HG02610 (cell line): ENCODE data around the gene SLC34A1.

Experiments used
- ATAC-seq: cut with Tn5 transposase; IDR thresholded peaks from one replicate; pipeline ENCODE4 v1.9.1; 2021; ENCODE audit warnings: mild to moderate bottlenecking, moderate library complexity; ENCODE audit not compliant: unreplicated experiment

The SLC34A1 gene

GRCh38 chr5:177385720-177386119, 1.5 kb downstream of the SLC34A1 start:
- no peak for ATAC-seq

DNA sequence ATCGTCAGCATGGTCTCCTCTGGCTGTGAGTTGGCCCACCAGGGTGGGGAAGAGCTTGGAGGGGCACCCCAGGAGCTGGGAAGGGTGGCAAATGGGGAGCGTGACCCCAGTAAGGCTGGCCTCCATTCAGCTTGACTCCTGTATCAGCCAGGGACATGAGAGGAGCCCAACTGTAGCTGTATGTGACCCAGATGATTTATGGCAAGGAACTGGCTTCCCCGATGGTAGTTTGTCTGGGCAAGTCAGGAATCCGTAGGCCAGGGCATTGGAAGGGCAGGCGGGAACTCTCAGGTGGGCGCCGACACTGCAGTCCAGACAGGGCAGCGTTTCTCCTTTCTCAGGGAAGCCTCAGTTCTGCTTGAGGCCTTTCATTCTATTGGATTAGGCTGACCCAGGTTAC, 2.3 kb downstream of the SLC34A1 start:
- ATAC-seq, result no peak

GRCh38 chr5:177387405-177387804, 3.2 kb downstream of the SLC34A1 start:
- no peak for ATAC-seq

DNA sequence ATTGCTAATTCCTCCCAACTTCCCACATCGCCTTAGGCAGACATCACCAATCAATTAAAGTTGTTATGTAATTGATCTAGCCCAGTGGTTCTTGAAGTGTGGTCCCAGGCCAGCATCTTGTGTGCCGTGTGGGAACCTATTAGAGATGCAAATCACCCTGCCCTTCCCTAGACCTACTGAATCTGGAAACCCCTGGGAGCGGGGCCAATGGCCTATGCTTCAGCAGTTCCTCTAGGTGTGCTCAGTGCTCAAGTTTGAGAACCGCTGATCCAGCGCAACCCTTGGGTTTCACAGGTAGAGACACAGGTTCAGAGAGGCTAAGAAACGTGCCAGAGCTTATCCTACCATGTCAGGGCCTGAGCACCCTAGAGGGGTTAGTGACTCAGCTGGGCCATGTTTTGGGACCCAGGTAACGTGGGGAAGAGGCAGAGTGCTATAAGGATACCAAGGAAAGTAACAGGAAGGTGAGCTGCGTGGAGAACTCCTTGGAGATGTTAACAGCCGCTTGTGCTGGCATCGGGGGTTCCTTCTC, 4.4 kb downstream of the SLC34A1 start:
- no peak for ATAC-seq

GRCh38 chr5:177389241-177390169, 5.3 kb downstream of the SLC34A1 start:
- ATAC-seq, result no peak

DNA sequence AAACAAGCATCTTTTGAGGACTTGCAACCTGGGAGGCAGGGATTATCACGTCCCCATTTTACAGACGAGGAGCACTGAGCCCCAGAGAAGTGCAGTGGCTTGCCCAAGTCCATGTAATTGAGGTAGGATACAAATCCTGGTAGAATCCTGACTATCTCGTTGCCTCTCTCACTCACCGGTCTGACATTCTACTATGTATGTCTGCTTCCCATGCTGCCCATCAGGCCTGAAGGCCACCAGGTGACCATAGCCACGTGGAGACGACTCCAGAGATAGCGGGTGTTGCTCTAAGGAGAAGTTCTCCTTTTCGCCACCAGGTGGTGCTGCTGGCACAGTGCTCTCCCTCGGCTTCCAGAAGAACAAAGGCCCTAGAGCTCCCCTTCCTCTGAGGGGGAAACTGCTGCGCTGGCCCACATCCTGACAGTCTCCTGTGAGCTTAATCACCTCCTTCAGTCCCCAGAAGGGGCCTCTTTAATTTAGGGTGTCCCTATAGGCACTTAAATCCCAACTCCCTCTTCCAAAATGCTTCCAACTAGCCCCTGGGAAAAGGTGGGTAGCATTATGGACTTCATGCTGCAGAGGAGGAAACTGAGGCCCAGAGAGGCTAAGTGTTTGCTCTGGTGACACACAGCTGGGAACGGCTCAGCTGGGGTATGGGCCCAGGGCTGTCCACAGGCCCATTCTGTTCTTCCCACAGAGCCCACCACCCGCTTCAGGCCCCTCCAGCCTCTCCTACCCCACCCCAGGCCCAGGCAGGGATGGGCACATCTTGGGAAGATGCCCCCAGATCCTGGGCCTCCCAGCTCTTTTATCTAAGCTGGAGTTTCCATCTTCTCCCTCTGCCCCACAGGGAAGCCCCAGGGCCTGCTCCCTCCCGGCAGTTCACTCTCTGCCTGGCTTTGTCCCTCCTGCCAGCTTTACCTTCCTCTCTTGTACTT, 6.4 kb downstream of the SLC34A1 start:
- ATAC-seq, result peak; percentile 42

DNA sequence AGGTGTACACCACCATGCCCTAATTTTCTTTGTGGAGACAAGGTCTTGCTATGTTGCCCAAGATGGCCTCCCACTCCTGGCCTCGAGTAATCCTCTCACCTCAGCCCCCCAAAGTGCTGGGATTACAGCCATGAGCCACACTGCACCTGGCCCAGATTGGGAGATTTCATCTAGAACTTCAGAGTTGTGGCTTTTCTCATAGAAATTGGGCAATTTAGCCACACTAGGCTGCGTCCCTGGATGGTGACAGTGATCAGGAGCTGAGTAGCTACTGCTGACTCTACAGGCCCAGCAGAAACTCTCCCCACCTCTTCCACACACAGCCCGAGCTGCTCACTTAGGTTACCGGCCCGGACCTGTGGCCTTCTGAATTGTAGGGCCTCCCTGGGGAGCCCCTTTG, 8.5 kb downstream of the SLC34A1 start:
- no peak for ATAC-seq

GRCh38 chr5:177393206-177393765, 9.1 kb downstream of the SLC34A1 start:
- ATAC-seq, result no peak

DNA sequence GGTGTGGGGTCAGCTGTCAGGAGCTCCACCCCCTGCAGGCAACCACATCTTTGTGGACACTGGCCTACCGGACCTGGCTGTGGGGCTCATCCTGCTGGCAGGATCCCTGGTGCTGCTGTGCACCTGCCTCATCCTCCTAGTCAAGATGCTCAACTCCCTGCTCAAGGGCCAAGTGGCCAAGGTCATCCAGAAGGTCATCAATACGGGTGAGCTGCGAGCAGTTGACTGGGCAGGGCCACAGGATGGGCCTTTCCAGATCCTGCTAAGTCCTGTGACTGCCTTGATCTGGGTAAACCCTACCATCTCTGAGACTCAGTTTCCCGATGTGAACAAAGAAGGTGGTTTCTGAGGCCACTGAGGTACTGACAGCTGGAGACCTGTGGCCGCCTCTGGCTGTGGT, 9.8 kb downstream of the SLC34A1 start:
- no peak for ATAC-seq

DNA sequence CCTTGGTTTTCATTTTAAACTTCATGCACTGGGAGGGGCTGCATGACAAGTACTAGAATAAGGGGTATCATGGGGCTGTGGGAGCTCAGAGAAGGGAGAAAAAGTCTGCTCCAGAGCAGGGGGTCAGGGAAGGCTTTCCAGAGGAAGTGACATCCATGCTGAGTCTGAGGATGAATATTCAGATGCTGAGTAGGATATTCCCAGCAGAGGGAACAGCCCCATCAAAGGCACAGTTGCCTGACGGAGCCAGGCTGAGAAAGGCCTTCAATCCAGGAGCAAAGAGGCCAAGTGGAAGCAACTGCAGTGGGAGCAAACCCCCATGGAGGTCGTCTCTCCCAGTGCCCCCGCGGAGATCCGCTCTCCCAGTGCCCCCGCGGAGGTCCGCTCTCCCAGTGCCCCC, 11.8 kb downstream of the SLC34A1 start:
- no peak for ATAC-seq

DNA sequence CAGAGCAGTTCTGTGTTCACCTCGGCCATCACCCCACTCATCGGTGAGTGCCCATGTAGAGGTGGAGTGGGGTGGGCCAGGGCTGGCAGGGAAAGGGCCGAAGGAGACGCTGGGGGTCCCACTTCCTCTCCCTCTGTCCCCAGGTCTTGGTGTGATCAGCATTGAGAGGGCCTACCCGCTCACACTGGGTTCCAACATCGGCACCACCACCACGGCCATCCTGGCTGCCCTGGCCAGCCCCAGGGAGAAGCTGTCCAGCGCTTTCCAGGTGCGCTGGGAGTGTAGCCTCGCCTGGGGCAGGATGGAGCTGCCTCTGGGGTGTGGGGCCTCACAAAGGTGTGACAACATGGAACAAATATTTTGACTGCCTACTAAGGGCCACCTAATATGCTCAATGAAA, 12.6 kb downstream of the SLC34A1 start:
- ATAC-seq, result no peak

DNA sequence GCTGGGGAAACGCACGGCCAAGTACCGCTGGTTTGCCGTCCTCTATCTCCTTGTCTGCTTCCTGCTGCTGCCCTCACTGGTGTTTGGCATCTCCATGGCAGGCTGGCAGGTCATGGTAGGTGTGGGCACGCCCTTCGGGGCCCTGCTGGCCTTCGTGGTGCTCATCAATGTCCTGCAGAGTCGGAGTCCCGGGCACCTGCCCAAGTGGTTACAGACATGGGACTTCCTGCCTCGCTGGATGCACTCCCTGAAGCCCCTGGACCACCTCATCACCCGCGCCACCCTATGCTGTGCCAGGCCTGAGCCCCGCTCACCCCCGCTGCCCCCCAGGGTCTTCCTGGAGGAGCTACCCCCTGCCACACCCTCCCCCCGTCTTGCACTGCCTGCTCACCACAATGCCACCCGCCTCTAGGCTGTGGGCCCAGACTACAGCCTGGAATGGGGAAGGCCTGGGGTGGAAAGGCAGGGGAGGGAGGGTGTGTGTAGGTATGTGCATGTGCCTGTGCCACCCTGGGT, 13.7 kb downstream of the SLC34A1 start:
- no peak for ATAC-seq

DNA sequence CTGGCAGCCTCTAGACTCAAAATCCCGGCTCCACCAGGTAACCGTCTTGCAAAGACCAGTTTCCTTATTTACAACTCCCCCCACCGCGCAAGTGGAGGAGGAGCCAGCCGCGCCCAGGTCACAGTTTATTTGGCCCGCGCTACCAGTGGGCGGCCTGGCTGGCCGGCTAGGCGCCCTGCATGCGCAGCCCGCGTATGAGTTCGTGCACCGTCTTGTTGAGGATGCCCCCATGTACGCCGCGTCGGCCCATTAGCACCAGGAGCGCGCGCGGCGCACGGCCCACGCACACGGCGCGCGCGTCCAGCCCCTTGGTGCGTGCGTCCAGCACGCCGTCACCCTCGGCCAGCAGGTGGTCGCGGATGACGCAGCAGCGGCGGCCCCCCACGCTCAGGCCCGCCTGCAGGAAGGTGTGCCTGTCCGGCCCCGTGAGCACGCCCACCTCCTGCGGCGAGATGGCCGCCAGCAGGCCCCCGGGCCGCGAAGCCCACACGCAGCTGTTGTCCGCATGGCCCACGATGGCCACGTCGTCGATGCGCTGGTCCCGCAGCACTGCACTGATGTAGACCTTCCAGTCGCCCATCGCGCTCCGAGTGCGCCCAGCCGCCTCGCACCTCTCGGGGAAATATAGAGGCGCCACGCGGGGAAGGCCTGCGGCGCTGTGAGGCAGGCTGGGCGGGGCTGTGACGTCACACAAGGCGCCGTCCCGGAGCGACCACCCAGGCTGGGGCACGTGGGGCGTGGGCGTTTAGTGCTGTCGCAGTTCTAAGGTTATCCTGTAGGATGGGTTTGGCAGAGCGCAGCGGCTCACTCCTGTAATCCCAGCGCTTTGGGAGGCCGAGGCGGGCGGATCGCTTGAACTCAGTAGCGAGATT, 16.0 kb downstream of the SLC34A1 start, which contains the start of gene PFN3:
Gene PFN3, minus strand, starts transcription at position 665 of the 872 bp plus-strand sequence. Its CDS starts 85 bp downstream, at position 580.
- ATAC-seq, result no peak

- ATAC-seq, result no peak
Observed at GRCh38 chr5:177402271-177403043, 18.2 kb downstream of the SLC34A1 start.

- ATAC-seq, result no peak
Observed at GRCh38 chr5:177403102-177403791, 19.0 kb downstream of the SLC34A1 start.

DNA sequence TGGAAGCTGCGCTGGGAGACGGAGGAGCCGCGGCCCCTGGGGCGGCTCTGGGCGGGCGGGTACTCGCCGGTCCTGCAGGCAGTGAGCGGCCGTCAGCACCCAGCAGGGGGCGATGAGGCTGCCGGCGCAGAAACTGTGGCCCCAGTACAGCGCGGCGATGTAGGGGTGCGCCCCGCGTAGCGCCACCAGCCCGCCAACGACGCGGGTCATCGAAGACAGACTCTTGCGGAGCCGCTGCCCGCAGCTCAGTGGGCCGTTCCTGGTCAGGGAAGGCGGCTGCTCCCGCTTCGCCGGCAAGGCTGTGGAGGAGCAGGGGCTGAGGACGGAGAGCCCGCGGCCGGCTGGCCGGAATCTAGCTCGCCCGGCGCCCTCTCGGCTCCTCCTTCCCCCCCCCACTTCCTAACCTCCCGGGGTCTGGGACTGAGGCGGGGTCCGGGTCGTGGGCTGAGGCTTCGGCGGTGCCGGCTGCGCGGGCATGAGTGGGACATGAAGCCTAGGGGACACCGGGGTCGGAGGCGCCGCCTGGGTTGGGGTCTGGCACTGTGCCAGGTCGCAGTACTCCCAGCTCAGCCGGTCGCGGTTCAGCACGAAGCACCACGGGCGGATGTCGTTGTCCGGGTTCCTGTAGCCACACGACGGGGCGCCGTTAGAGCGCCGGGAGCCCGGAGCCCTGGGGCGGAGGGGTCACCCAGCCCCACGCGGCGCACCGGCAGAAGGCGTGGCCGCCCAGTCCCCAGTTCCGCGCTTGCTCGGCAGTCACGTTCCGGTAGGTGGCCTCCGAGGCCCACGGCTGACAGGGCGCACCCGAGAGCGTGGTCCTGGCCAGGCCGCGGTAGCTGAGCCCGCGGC, 19.8 kb downstream of the SLC34A1 start:
- ATAC-seq, result peak; percentile 63

- no peak for ATAC-seq
Observed at GRCh38 chr5:177404641-177405179, 20.5 kb downstream of the SLC34A1 start.
